Psoas muscle (tissue), 8 donors: ENCODE results near the gene VSX1. TPM values are rescaled to one million over a fixed set of nuclear protein-coding genes. Genes with fewer than 3 reads are reported as not detected.
A peak's percentile ranks its signal among the peaks of the same experiment; 100 is the strongest.

ENCODE experiments used
- ATAC-seq, 4 donors: fragments of 200-7000 bp; cut with Tn5 transposase; one replicate each; pipeline ENCODE4 v1.9.1; 2020; ENCODE audit warnings: moderate library complexity in 3 of 4, mild to moderate bottlenecking in 2 of 4
- DNase-seq, 2 donors: peaks; one replicate each; pipeline ENCODE4 v3.0.0-alpha.2; 2020
- H3K27ac ChIP-seq: fragments of 200-600 bp; one replicate; pipeline ENCODE4 v1.8.0; 2022
- H3K27me3 ChIP-seq, 3 donors: fragments of 200-600 bp in 1 of 3; one replicate each; pipeline versions ENCODE4 v1.6.1 to v1.8.0; 2013 to 2022; ENCODE audit warnings: low read length in 2 of 3, mild to moderate bottlenecking in 2 of 3, moderate library complexity in 1 of 3; ENCODE audit not compliant: insufficient read depth in 3 of 3
- H3K36me3 ChIP-seq, 2 donors: fragments of 200-600 bp in 1 of 2; one replicate each; pipeline versions ENCODE4 v1.6.1 to v1.8.0; 2013 to 2022; ENCODE audit warnings: low read depth in 1 of 2, mild to moderate bottlenecking in 1 of 2, moderate library complexity in 1 of 2; ENCODE audit not compliant: insufficient read depth in 1 of 2
- H3K4me1 ChIP-seq: fragments of 200-600 bp; one replicate; pipeline ENCODE4 v1.8.0; 2022
- H3K4me3 ChIP-seq: fragments of 200-600 bp; one replicate; pipeline ENCODE4 v1.8.0; 2022; ENCODE audit warnings: mild to moderate bottlenecking
- H3K9me3 ChIP-seq: fragments of 200-600 bp; one replicate; pipeline ENCODE4 v1.8.0; 2022
- CTCF ChIP-seq: fragments of 200-600 bp; IDR thresholded peaks from one replicate; pipeline ENCODE4 v1.8.0; 2022; ENCODE audit warnings: antibody characterized with exemption
- WGBS, 3 donors: extraction: QIAGEN DNeasy Blood & Tissue Kit; methylation state at CpG; one replicate each; pipeline versions ENCODE4 v1.1.6 to v1.1.7; 2013; 5-methylcytosine and 5-hydroxymethylcytosine counted together
- intact Hi-C, 2 donors: fragments of 100-400 bp; cut with DNase I; formaldehyde crosslinking; loops; one replicate each; pipeline versions ENCODE4 v1.11.0 to v1.14.2; 2022
- polyA plus RNA-seq, 3 donors: library from polyadenylated mRNA; stranded (reverse); fragments of 200-250 nt; gene quantifications; one replicate each; pipeline ENCODE4 v1.2.3, GENCODE V29; 2013
- total RNA-seq, 4 donors: library from RNA; stranded (reverse); fragmentation: NEBNext Ultra II Directional in 2 of 4; extraction: Animal tissue kit (Norgen Biotek cat#: 25700) in 2 of 4; gene quantifications; one replicate each; pipeline versions ENCODE4 v1.2.1 to v1.2.4, GENCODE V29; 2021 to 2023
- donor health status: healthy with polysubstance abuse.
- donor health status: DM: no; HTN: no; CAD: no; lungs with moderate emphysema.
- donor health status: Bipolar disorder and iron deficiency.
- donor health status: healthy.
- donor health status: DM: yes; HTN: yes; CAD: no.
- donor health status: DM: no; HTN: no; CAD: no.
- donor health status: DM: no; HTN: no; CAD: no.
- donor health status: DM: yes; HTN: yes; CAD: no.

VSX1 gene
- total and polyA plus RNA-seq, 7 donors: 0.04 to 0.52 (median 0.24) TPM; not detected in 1

GRCh38 chr20:25032065-25032477 lies 49.9 kb downstream of the VSX1 start:
- DNase-seq: peak in 1 of 2 donors; percentile 8
- Histone ChIP-seq H3K27me3 (no peaks in the 10 kb centered on the region), H3K9me3 (no peaks in the 10 kb centered on the region), H3K4me1 (peaks cover 43% of the 10 kb centered on the region), H3K27ac (peak overlapping the region; percentile 54), H3K4me3 (no peak overlapping the region), H3K36me3 (peaks cover 0 to 21% of the 10 kb centered on the region in 2 donors)
- ATAC-seq: peak; percentile 12 to 22 (median 18)
- WGBS, 3 donors: 90 to 94% (median 90%) methylated on average over 16 of the region's 16 CpGs
- intact Hi-C loops: loop anchor here in 1 of 2 donors (5.0 kb wide), 1 partner anchor 35 kb away; no protein-coding TSS in a partner anchor
- no peak for TF ChIP-seq CTCF

DNA sequence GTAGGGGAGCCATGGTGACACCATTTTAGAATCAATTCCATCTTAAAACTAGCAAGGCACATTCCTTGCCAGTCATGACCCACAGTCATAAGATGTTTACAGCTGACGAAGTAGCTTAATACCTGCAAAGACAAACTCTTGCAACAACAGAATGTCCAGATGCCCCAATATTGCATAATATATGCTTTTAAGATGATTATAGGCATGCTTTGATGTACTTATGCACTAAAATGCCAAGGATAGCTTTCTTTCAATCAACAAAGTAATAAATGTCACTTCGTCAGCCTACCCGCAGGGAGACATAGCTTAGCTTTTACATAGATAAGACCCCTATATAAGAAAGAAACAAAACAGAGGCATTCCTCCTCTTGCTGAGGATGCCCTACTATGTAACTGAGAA lies 50.7 kb downstream of the VSX1 start:
- no peak for ATAC-seq
- no peak for TF ChIP-seq CTCF
- intact Hi-C loops: loop anchor here in 1 of 2 donors (5.0 kb wide), 1 partner anchor 34 kb away; no protein-coding TSS in a partner anchor
- no peaks in the 10 kb centered on the region for H3K9me3 ChIP-seq
- peaks cover 44% of the 10 kb centered on the region for H3K4me1 ChIP-seq
- no peaks in the 10 kb centered on the region for H3K27me3 ChIP-seq
- H3K4me3 ChIP-seq: no peak overlapping the region
- no peak overlapping the region for H3K27ac ChIP-seq
- WGBS, 3 donors: 64 to 93% (median 80%) methylated on average over 3 of the region's 3 CpGs
- H3K36me3 ChIP-seq: peaks cover 0 to 21% of the 10 kb centered on the region in 2 donors
- no peak for DNase-seq

GRCh38 chr20:25030649-25031207 lies 51.2 kb downstream of the VSX1 start:
- peak in 1 of 2 donors; percentile 10 for DNase-seq
- WGBS, 3 donors: 79 to 81% (median 80%) methylated on average over 8 of the region's 8 CpGs
- Histone ChIP-seq H3K9me3 (no peaks in the 10 kb centered on the region), H3K36me3 (peaks cover 0 to 21% of the 10 kb centered on the region in 2 donors), H3K4me1 (peaks cover 48% of the 10 kb centered on the region), H3K27me3 (no peaks in the 10 kb centered on the region), H3K27ac (no peak overlapping the region), H3K4me3 (no peak overlapping the region)
- no peak for TF ChIP-seq CTCF
- intact Hi-C loops: loop anchor here in 1 of 2 donors (5.0 kb wide), 1 partner anchor 33 kb away; no protein-coding TSS in a partner anchor
- ATAC-seq: peak in 1 of 4 donors; percentile 28

DNA sequence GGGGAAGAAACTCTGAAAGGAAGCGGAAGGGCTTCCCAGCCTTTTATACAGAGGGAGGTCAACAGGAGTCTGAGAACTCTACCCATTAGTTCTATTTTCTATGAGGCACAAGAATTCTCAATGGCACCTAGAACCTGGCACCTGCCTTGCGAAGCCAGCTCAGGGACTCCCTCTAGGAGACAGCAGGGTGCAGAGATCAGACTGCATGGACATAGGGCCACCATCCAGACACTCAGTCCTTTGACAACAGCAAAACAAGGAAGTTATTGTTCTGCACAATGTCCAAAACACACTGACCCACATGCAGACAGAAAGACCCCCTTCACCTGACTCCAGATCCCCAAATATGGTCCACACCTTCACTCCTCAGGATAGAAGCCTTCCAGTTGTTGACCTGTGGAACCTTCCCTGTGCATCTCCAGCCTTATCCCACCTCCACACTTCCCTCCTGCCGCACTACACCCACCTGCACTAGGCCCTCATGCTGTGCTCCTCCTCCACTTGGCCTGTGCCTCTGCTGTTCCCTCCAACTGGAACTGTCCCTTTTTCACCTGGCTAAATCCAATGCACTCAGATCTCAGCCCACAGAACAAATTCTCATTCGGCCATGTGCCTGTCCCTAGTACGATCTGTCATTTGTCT lies 51.8 kb downstream of the VSX1 start:
- 92 to 97% (median 97%) methylated on average over 5 of the region's 5 CpGs for WGBS, 3 donors
- DNase-seq (no peak), ATAC-seq (no peak)
- intact Hi-C loops: loop anchor here in 1 of 2 donors (5.0 kb wide), 1 partner anchor 33 kb away; no protein-coding TSS in a partner anchor
- Histone ChIP-seq H3K4me3 (no peak overlapping the region), H3K27ac (no peak overlapping the region), H3K36me3 (peaks cover 0 to 21% of the 10 kb centered on the region in 2 donors), H3K4me1 (peaks cover 49% of the 10 kb centered on the region), H3K27me3 (no peaks in the 10 kb centered on the region), H3K9me3 (no peaks in the 10 kb centered on the region)
- TF ChIP-seq CTCF: no peak
